IPS DF 19.7 (cell line): ENCODE data around the gene CLPTM1L.
"Not testable (repeated sequence)": the region's sequence is repeated elsewhere in the genome, so short reads cannot be mapped to it uniquely, and the experiment has no call there.

Experiments used
- DNase-seq: peaks from one replicate; pipeline ENCODE4 v3.0.0-alpha.2; 2013; ENCODE audit warnings: low read depth, low spot score

Gene CLPTM1L

GRCh38 chr5:1339139-1339817 lies 5.6 kb downstream of the CLPTM1L start:
- DNase-seq = not testable (repeated sequence)

- no peak for DNase-seq
Observed at GRCh38 chr5:1338506-1339070, 6.3 kb downstream of the CLPTM1L start.

GRCh38 chr5:1338196-1338490 lies 6.8 kb downstream of the CLPTM1L start:
- no peak for DNase-seq

GRCh38 chr5:1337489-1338195 lies 7.3 kb downstream of the CLPTM1L start:
- no peak for DNase-seq

- DNase-seq = no peak
Observed at GRCh38 chr5:1336749-1337488, 8.0 kb downstream of the CLPTM1L start.

- DNase-seq = no peak
Observed at GRCh38 chr5:1336106-1336561, 8.8 kb downstream of the CLPTM1L start.

GRCh38 chr5:1335540-1336095 lies 9.3 kb downstream of the CLPTM1L start:
- no peak for DNase-seq

- no peak for DNase-seq
Observed at GRCh38 chr5:1334831-1335539, 9.9 kb downstream of the CLPTM1L start.

- DNase-seq = no peak
Observed at GRCh38 chr5:1333986-1334385, 10.9 kb downstream of the CLPTM1L start.

GRCh38 chr5:1333286-1333685 lies 11.6 kb downstream of the CLPTM1L start:
- DNase-seq = not testable (repeated sequence)

- no peak for DNase-seq
Observed at GRCh38 chr5:1332461-1333001, 12.4 kb downstream of the CLPTM1L start.

- no peak for DNase-seq
Observed at GRCh38 chr5:1331861-1332405, 13.0 kb downstream of the CLPTM1L start.

GRCh38 chr5:1330847-1331831 lies 13.8 kb downstream of the CLPTM1L start:
- no peak for DNase-seq

GRCh38 chr5:1330146-1330846 lies 14.6 kb downstream of the CLPTM1L start:
- no peak for DNase-seq

- no peak for DNase-seq
Observed at GRCh38 chr5:1329111-1329579, 15.8 kb downstream of the CLPTM1L start.

- DNase-seq = not testable (repeated sequence)
Observed at GRCh38 chr5:1328237-1329110, 16.4 kb downstream of the CLPTM1L start.

GRCh38 chr5:1326901-1327756 lies 17.8 kb downstream of the CLPTM1L start:
- not testable (repeated sequence) for DNase-seq
